ENCODE results near the gene PHLDA1.
A peak's percentile ranks its signal among the peaks of the same experiment; 100 is the strongest.

Gene PHLDA1

DNA sequence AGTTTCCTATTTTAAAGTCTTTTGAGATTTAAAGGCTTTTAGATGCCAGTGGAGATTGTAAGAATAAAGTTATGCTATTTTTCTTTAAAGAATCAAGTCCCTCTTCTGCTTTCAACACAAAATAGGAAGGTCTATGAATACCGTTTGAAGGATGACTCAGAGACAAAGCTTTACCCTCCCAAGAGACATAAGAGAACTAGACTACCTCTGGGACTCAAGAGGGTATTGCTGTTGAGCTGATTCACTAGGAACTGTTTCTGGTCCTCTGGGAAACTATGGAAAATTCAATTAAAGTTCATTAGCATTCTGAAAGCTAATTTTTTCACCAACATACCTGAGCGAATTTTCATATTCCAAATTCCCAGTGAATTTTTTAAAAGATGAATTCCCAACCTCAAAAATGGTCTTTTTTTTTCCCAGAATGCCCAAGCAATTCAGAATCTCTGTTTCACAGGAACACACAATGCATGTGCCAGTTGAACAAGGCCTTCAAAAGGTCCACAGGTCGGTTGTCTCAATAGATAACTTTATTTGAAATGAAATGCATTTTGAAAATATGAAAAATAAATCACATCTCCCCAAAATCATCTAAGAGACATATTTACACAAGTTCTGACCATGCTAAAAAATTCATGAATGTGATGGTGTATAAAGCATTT, 6.5 kb downstream of the PHLDA1 start:
- H3K4me3 ChIP-seq (ENCODE audit: low read depth, low read length): no peak overlapping the region
- no peak for TF ChIP-seq MYC (IDR thresholded peaks at IDR 0.05; ENCODE audit: low read depth, low read length)
- TF ChIP-seq, protein P1, sequence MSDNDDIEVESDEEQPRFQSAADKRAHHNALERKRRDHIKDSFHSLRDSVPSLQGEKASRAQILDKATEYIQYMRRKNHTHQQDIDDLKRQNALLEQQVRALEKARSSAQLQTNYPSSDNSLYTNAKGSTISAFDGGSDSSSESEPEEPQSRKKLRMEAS (IDR thresholded peaks at IDR 0.05; ENCODE audit: low read depth, low read length): no peak
- TF ChIP-seq, protein P2, sequence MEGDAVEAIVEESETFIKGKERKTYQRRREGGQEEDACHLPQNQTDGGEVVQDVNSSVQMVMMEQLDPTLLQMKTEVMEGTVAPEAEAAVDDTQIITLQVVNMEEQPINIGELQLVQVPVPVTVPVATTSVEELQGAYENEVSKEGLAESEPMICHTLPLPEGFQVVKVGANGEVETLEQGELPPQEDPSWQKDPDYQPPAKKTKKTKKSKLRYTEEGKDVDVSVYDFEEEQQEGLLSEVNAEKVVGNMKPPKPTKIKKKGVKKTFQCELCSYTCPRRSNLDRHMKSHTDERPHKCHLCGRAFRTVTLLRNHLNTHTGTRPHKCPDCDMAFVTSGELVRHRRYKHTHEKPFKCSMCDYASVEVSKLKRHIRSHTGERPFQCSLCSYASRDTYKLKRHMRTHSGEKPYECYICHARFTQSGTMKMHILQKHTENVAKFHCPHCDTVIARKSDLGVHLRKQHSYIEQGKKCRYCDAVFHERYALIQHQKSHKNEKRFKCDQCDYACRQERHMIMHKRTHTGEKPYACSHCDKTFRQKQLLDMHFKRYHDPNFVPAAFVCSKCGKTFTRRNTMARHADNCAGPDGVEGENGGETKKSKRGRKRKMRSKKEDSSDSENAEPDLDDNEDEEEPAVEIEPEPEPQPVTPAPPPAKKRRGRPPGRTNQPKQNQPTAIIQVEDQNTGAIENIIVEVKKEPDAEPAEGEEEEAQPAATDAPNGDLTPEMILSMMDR (IDR thresholded peaks at IDR 0.05; ENCODE audit: low read depth, low read length): no peak
- no peak for TF ChIP-seq POLR2A (IDR thresholded peaks at IDR 0.05; ENCODE audit: extremely low read depth, insufficient read length)
- peak; percentile 90 for DNase-seq (ENCODE audit: low read depth)

GRCh38 chr12:76024102-76024781, 7.3 kb downstream of the PHLDA1 start:
- DNase-seq (ENCODE audit: low read depth): no peak
- no peak overlapping the region for H3K4me3 ChIP-seq (ENCODE audit: low read depth, low read length)
- TF ChIP-seq, protein P2 (IDR thresholded peaks at IDR 0.05; ENCODE audit: low read depth, low read length): no peak
- TF ChIP-seq POLR2A (IDR thresholded peaks at IDR 0.05; ENCODE audit: extremely low read depth, insufficient read length) (no peak), MYC (IDR thresholded peaks at IDR 0.05; ENCODE audit: low read depth, low read length) (no peak)
- TF ChIP-seq, protein P1 (IDR thresholded peaks at IDR 0.05; ENCODE audit: low read depth, low read length): no peak

DNA sequence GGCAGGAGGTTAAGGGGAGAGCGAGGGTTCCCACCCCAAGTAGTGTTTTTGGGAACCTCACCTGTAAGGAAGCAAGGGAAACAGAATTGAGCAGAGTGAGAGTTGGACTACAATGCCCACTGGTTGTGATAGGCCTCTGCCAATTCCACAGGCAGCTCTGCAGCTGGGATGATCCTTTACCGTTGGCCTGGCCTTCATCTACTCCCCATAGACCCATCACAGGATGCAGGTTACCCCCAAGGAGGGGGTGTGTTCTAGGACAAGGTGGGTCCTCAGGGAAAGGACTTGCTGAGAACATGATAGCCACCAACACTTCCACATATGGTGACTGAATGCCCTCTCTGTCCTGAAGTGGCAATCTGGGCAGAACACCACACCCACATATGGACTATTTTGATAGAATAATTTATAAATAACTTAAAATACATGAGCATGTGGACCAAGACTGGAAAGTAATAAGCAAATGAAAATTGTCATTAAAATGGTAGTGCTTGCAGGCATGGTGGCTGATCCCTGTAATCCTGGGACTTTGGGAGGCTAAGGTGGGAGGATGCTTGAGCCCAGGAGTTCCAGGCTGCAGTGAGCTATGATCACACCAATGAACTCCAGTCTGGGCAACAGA, 8.4 kb downstream of the PHLDA1 start:
- DNase-seq (ENCODE audit: low read depth): no peak
- TF ChIP-seq, protein P1 (IDR thresholded peaks at IDR 0.05; ENCODE audit: low read depth, low read length): no peak
- TF ChIP-seq, protein P2 (IDR thresholded peaks at IDR 0.05; ENCODE audit: low read depth, low read length): no peak
- TF ChIP-seq MYC (IDR thresholded peaks at IDR 0.05; ENCODE audit: low read depth, low read length) (no peak), POLR2A (IDR thresholded peaks at IDR 0.05; ENCODE audit: extremely low read depth, insufficient read length) (no peak)

DNA sequence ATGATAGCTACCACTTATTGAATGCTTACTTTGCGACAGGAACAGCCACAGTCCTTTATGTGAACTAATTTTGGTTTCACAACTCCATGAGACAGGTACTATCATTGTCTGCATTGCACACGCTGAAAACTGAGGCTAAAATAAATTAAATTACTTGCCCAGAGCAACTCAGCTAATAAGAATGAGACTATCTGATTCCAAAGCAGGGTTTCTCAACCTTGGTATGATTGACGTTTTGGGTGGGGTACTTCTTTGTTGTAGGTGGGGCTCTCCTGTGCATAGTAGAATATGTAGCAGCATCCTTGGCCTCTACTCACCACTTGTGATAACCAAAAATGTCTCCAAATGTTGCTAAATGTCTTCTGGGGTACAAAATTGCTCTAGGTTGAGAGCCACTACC, 9.1 kb downstream of the PHLDA1 start:
- TF ChIP-seq MYC (IDR thresholded peaks at IDR 0.05; ENCODE audit: low read depth, low read length): no peak
- TF ChIP-seq, protein P1 (IDR thresholded peaks at IDR 0.05; ENCODE audit: low read depth, low read length): no peak
- no peak overlapping the region for H3K4me3 ChIP-seq (ENCODE audit: low read depth, low read length)
- DNase-seq (ENCODE audit: low read depth): no peak

More for the DNA sequence above, 8.4 kb downstream of the PHLDA1 start:
- no peak overlapping the region for H3K4me3 ChIP-seq (ENCODE audit: low read depth, low read length)

DNA sequence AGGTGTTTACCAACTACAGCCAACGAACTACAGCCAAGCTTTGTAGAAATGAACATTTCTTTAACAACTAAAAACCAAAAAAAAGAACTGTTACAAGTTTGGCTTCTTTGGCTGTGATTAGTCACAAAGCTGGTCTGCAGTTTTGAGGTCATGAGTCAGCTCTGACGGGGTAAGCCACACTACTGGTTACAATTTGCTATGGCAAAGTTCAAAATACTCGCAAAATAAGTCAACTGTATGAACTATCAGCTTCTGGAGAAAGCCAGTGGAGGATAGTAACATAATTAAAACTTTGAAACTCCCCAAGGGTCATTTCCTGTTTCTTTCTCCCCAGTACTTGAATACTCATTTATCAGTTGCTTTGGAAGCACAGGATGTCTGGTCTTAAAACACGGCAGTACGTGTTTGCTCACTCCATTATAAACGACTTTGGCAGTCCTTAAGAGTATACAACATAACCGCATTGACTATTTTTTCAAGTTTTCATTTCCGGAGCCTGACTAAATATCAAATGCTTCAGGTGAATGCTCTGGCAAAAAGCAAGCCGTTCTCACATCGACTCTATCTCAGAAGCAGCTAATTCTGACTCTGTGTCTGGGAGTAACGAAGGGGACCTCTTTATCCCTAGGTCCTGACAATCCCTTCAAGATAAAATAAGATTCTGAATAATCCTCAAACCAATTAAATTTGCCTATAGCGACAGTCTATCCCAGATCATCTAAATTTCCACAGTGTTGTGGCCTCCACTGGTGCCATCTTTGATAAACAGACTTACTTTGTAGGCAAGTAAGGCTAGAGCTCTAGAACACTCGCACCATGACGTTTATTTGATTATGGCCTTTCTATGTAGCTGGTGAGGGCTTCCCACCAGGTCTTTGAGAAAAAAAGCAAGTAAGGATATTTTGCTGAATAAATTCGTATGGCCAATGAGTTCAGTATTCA, 10.6 kb downstream of the PHLDA1 start:
- DNase-seq (ENCODE audit: low read depth): peak; percentile 95
- peak overlapping the region; percentile 54 for H3K4me3 ChIP-seq (ENCODE audit: low read depth, low read length)
- TF ChIP-seq, protein P1 (IDR thresholded peaks at IDR 0.05; ENCODE audit: low read depth, low read length): peak; percentile 12; the same call in 1 of the 2 replicates
- no peak for TF ChIP-seq POLR2A (IDR thresholded peaks at IDR 0.05; ENCODE audit: extremely low read depth, insufficient read length)

GRCh38 chr12:76020281-76020680, 11.3 kb downstream of the PHLDA1 start:
- TF ChIP-seq, protein P2 (IDR thresholded peaks at IDR 0.05; ENCODE audit: low read depth, low read length): no peak
- TF ChIP-seq POLR2A (IDR thresholded peaks at IDR 0.05; ENCODE audit: extremely low read depth, insufficient read length): peak; percentile 22
- DNase-seq (ENCODE audit: low read depth): peak; percentile 97
- peak overlapping the region; percentile 41 for H3K4me3 ChIP-seq (ENCODE audit: low read depth, low read length)

Measured in NB4 (cell line).